Fibroblast of peridontal ligament (primary cell): Measurements from ENCODE around the gene HIKESHI.
"Not testable (repeated sequence)": the region's sequence is repeated elsewhere in the genome, so short reads cannot be mapped to it uniquely, and the experiment has no call there.

Experiments used
- DNase-seq: peaks from one replicate; pipeline ENCODE4 v3.0.0-alpha.2; 2010; ENCODE audit errors: extremely low read depth

HIKESHI gene

DNA sequence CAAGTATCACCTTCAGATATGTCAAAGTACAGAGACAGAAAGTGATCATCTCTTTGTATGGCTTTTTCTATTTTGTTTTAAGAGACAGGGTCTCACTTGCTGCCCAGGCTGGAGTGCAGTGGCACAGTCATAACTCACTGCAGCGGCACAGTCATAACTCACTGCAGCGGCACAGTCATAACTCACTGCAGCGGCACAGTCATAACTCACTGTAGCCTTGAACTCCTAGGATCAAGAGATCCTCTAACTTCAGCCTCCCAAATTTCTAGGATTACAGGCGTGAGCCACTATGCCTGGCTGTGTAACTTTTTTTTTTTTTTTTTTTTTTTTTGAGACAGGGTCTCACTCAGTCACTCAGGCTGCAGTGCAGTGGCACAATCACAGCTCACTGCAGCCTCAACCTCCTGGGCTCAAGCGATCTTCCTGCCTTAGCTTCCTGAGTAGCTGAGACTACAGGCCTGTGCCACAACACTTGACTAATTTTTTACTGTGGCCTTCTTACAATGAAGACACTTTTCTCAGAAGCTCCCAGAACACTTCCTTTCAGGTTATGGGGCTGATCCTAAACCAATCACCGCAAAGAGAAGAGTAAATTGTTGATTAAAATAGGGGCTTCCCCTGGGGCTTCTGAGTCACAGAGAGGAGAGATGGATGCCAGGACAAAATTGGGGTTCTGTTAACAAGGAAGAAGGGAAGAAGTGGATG is 9.0 kb upstream of the HIKESHI start:
- DNase-seq, result no peak

DNA sequence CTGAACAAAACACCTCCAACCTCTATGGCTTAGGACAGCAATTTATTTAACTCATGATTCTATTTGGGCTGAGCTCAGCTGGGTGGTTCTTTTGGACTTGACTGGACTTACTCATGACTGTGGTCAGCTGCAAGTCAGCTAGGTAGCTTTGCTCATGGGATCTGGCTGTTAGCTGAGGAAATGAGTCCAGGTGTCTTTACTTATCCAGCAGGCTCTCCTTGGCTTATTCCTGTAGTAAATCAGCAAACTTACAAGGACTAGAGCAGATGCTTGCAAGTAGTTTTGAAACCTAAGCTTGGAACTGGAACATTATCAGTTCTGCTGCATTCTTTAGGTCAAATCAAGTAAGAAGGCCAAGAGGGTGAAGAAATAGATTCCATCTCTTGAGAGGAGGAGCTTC is 8.0 kb upstream of the HIKESHI start:
- DNase-seq, result peak; percentile 23

DNA sequence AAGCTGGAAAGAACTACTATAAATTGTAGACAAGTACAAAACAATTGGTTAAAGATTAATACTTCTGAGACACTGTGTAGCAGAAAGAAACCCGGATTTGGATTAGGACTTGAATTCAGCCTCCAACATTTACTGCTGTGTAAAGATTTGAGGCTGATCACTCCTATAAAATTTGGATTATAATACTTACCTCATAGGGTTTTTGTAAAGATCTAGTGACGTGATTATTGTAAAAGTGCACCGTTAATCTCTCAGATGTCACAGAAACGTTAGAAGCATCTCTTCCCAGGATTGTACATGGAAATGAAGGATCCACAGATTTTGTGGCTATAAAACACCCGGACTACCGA is 323 bp upstream of the HIKESHI start:
- no peak for DNase-seq

DNA sequence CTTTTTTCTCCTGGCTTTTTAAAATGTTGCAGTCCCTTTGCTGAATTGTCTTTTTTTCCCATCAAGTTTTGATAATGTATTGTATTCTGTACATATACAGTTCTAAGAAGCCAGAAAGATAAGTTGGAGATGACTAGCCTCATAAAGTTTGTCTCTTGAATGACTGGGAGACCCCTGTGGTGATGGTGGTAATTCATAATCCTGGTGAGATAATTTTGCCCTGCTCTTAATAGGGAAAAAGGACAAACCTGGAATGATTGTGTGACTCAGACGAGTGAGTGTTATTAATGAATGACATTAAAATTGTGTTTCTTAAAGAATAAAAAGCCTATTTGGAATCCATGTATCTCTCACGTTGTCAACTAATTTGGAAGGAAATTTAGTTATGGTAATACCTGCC is 1.2 kb downstream of the HIKESHI start:
- DNase-seq, result no peak

DNA sequence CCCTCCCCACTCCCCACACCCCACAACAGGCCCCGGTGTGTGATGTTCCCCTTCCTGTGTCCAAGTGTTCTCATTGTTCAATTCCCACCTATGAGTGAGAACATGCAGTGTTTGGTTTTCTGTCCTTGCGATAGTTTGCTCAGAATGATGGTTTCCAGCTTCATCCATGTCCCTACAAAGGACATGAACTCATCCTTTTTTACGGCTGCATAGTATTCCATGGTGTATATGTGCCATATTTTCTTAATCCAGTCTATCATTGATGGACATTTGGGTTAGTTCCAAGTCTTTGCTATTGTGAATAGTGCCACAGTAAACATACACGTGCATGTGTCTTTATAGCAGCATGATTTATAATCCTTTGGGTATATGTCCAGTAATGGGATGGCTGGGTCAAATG is 6.7 kb downstream of the HIKESHI start:
- DNase-seq, result not testable (repeated sequence)

DNA sequence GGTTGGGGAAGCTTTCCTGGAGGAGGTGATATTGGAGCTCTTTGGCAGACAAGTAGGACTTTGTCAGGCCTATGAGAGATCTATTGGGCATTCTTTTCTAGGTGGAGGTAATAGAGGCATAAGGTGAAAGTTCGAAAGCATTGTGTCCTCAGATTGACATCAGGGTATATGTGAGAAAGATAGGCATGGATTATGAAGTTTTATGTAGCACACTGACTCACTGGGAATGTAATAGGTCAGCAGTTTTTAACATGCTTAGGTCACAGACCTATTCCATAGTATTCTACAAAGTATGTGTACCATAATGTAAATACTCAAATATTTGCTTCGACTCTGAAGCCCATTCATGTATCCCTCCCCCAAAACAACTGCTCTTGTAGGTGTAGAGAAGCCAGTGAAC is 11.8 kb downstream of the HIKESHI start:
- no peak for DNase-seq

DNA sequence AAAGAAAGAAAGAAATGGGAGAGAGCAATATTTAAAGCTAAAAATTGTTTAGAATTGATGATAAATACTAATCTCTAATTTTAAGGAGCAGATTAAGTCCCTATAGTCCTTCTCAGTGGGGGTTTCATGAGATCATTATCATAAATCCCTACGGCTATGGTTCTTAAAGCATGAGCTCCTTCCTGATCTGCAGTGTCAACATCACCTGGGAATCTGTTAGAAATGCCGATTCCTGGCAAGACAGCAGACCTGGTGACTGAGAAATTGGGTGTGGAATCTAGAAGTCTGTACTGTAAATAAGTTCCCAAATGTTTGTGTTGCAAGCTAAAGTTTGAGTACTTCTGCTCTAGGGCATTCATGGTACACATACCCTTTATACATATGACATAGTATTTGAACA is 12.6 kb downstream of the HIKESHI start:
- DNase-seq, result no peak

DNA sequence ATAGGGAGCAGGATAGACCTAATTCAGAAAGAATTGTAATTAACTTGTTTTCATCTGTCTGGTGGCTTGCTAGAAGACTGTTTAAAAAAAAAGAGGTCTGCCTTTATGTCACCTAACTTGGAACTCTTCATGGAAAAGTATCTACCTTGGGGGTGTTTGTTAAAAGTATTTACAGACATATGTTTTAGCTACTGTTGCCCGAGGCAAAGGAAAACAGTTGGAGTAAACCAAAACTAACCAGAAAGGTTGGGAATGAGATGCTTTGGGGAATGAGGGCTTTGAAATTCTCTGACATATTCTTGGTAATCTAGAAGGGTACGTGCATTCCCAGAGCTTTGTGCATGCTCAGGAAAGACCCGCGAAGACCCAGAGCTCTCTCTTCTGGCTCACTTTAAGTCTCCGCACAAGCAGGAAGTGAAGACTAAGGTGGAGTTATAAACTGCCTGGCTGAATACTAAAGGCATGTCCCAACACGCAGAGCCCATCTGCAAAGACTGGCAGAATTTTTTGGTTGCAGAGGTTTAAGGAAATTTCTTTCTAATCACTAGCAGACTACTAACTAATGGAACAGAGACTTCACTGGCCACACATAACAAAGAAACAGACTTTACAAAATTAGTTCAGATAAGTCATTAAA is 33.2 kb downstream of the HIKESHI start:
- DNase-seq, result no peak

DNA sequence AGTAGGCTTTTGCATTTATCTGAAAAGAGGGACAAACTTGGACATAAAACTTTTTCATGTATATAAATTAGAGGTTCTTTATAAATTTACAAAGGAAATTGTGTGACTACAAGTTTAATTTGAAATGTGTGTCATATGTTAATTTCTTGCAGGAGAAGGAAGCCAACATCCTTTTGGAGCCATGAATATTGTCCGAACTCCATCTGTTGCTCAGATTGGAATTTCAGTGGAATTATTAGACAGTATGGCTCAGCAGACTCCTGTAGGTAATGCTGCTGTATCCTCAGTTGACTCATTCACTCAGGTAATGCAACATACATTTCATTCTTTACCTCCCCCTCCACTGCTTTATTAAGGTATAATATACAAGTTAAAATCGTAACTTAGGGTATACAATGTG is 35.2 kb downstream of the HIKESHI start:
- DNase-seq, result no peak

DNA sequence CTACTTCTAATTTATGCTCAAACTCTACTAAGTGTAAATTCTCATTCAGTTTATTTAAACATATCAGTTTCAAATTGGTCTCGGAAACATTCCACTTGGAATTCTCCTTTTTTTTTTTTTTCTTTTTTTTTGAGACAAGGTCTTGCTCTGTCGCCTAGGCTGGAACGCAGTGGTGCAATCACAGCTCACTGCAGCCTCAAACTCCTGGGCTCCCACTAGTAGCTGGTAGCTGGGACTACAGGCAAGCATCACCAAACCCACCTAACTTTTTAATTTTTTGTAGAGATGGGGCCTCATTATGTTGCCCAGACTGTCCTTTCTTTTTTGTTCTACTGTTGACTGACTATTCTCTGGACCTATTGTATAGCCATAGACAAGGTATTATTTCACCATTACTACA is 39.3 kb downstream of the HIKESHI start:
- DNase-seq, result no peak

DNA sequence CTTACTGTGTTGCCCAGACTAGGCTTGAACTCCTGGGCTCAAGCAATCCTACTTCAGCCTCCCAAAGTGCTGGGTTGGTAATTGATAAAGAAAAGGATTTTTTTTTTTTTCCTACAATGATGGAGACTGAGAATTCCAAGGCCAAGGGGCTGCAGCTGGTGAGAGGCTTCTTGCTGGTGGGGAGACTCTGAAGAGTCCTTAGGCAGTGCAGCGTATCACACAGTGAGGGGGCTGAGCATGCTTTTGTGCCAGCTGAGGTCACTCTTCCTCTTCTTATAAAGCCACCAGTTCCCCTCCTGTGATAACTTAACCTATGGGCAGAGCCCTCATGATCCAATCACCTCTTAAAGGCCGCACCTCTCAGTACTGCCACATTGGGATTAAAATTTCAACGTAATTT is 44.5 kb downstream of the HIKESHI start:
- no peak for DNase-seq

DNA sequence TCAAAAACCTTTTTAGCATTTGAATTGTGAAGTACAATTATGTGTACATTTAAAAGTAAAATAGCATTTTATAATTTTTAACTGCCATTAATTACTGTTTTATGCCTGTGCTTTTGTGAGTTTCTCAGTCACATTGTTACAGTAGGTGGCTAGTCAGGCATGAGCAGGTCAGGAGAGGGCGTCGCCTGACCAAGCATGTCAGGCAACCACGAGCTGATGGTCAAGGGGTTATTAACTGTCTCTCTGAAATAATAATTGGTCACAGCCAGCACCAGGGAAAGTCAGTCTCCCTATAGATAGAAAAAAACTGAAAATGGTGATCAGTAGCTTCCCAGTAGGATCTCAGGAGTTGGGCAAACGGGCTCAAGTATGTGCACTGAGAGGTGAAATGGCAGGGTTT is 53.2 kb downstream of the HIKESHI start:
- DNase-seq, result no peak

DNA sequence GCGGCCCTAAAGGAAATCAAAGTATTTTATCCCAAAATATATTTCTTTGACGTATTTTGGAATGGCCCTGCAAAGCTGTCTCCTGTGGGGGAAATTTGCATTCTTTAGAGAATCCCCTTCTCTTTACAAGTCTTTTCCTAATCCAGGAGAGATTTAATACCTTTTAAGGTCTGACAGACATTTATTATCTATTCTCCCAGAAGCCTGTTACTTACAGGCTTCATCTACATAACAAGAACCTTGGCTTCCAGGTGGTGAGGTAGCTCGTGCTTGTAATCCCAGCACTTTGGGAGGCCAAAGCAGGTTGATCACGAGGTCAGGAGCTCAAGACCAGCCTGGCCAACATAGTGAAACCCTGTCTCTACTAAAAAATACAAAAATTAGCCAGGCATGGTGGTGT is 55.4 kb downstream of the HIKESHI start:
- DNase-seq, result not testable (repeated sequence)

DNA sequence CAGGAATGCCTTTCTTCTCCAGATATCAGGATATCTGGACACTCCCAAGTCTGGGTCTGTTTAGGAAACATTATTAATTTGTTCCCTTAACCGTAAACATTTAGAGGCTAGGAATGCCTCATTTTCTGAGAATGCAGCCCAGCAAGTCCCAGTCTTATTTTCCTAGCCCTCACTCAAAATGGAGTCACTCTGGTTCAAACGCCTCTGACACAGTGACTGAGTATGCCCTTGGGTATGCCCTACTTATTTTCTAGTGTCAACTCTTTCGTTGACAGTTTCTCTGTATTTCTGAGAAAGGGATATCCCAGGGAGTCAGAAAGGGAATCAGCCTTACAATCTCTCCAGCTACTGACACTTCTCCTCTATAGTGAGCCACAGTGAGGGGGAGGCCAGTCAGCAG is 56.7 kb downstream of the HIKESHI start:
- DNase-seq, result no peak

DNA sequence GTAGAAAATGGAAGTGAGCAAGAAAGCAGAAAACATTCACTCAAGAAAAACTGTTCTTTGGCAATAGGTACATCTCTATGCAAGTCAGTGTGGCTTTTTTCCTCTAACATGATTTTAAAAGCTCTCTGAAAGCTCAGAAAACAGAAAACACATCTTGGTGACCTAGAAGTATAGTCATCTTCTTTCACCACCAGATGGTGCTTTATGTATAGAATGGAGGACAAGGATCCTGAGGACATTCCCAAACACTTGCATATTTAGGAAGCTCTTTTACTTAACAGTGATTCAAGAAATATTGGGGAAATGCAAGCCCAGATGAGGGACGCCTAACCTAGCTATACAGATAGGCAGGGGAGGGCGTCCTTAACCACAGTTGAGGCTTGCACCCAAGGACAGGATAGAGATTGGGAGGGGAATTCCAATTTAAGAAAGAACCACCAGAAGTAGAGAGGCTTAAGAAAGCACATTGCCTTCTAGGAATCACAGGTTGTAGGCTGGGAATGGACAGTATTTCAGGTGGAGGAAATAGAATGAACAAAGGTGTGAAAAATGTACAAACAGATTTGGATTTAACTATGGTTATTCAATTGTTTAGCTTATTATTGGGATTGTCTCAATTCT is 58.8 kb downstream of the HIKESHI start:
- peak; percentile 83 for DNase-seq

DNA sequence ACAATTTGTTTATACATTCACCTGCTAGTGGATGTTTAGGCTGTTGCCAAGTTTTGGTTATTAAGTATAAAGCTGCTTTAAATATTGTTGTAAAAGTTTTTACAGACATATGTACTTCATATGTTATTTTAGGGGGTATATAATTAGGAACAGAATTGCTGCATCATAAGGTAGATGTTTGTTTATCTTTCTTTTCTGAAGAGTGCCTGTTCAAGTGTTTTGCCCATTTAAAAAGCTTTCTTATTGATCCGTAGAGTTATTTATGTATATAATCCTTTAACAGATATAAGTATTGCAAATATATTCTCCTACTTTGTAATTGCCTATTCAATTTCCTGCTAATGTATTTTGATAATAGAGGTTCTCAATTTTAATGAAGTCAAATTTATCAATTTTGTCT is 61.4 kb downstream of the HIKESHI start:
- no peak for DNase-seq

DNA sequence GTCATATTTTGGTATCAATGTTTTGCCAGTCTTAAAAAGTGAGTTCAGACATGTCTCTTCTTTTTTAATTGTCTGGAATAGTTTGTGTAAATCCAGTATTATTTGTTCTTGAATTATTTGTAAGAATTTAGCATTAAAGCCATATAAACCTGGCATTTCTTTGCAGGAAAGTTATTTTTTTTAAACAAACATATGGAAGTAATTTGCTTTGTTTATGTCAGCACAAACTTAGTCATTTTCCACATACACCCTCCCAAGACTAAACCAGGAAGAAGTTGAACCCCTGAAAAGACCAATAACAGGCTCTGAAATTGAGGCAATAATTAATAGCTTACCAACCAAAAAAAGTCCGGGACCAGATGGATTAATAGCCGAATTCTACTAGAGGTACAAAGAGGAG is 63.5 kb downstream of the HIKESHI start:
- peak; percentile 79 for DNase-seq

DNA sequence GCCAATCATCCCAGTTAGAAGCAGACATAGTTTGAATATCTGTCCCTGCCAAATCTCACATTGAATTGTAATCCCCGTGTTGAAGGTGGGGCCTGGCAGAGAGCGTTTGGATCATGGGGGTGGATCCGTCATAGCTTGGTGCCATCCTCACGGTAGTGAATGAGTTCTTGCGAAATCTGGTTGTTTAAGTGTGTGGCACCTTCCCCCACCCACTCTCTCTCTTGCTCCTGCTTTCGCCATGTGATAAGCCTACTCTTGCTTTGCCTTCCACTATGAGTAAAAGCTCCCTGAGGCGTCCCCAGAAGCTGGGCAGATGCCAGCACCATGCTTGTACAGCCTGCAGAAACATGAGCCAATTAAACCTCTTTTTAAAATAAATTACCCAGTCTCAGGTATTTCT is 67.6 kb downstream of the HIKESHI start:
- DNase-seq, result no peak

DNA sequence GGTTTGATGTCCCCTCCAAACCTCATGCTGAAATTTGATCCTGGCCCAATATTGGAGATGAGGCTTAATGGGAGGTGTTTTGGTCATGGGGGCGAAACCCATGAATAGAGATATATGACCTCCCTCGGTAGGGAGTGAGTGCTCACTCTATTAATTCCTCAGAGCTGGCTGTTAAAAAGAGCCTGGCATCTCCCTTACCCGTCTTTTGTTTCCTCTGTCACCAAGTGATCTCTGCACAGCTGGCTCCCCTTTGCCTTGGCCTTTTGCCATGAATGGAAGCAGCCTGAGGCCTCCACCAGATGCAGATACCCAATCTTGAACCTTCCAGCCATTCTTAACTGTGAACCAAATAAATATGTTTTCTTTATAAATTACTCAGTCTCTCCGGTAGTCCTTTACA is 68.1 kb downstream of the HIKESHI start:
- no peak for DNase-seq

DNA sequence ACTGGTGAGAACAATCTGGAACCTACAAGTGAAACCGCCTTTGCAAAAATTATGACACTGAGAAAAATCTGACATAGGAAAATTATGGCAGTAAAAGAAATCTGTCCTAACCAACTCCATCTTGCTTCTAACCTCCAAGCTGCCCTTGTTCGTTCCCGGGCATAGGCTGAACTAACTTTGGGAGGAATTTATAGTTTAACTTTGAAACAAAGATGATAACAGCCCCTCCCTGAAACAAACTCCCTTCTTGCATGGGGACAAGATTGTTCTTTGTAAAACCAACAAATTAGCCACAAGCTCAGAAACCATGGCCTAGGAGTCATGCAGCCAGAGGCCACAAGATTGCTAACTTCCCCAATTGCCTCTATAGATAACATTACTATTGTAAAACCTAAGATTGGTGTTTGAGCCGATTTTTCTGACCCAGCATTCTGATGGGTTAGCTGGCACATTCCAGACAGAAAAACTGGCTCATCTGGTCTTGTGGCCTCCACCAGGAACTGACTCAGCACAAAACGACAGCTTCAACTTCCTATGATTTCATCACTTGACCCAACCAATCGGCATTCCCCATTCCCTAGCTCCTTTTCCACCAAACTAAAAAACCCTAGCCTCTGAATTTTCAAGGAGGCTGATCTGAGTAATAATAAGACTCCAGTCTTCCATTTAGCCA is 69.0 kb downstream of the HIKESHI start:
- DNase-seq, result peak; percentile 57

DNA sequence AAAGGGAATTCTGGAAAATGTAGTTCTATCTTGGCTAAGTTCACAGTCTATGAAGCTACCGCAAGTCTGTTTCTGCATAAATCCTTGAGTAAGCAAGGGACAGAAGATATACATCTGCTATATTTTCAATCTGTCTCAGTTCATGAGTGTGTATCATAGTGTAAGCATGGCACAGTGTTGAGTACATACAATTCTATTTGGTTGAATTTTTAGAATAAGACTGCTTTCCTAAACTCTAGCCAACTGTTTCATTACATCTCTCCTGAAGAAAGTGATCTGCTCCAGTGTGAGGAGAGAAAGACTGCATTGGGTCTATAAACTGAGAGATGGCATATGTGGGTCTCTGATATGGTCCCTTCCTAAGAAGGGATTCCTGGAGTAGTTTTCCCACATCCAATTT is 70.0 kb downstream of the HIKESHI start:
- no peak for DNase-seq

DNA sequence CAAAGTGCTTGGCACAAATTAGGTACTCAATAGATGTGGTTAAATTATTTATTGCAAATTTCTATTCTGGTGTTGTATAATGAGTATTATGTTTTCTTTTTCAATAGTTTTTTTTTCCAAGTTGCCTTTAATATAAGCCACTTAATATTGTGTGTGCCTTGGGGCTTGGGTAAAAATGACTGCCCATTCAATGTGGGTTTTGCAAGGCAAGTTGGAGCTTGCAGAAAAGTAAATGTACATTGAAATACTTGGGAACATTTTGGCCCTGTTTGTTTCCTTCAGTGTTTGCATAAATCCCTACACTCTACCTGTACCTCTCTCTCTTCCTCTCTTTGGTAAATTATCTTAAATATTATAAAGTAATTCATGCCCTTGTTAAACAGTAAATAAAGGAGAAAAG is 70.5 kb downstream of the HIKESHI start:
- no peak for DNase-seq

DNA sequence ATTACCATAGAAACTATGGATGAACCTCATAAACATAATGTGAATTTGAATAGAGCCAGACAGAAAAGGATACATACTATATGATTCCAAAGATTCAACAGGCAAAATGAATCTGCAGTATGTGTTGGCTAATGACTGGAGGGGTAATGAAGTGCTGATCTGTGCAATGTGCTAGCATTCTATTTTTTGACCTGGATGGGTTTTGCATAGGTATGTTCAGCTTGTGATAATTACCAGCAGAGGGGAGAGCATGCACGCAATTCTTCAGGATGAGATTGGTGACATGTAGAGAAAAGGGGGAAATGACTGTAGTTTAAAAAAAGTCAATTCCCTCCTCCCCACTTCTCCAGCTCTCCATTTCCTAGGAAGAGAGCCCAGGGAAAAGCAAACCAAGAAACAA is 72.0 kb downstream of the HIKESHI start:
- DNase-seq, result no peak
